T-helper 1 cell treated with Interleukin-12 subunit alpha and Interleukin-12 subunit beta and Interleukin-4 antibody, amounts not matched to agents 30 μg/mL and 1 μg/mL, for 36 hours (primary cell): ENCODE data around the gene RAB4B.
A peak's percentile ranks its signal among the peaks of the same experiment; 100 is the strongest.
"Not testable (repeated sequence)": the region's sequence is repeated elsewhere in the genome, so short reads cannot be mapped to it uniquely, and the experiment has no call there.

Source experiments
- H3K27ac Mint-ChIP-seq: one replicate; pipeline ENCODE4 v1.8.0; 2021; ENCODE audit warnings: mild to moderate bottlenecking, mixed read lengths
- H3K27me3 Mint-ChIP-seq: one replicate; pipeline ENCODE4 v1.8.0; 2021; ENCODE audit warnings: low read depth, mixed read lengths
- H3K36me3 Mint-ChIP-seq: one replicate; pipeline ENCODE4 v1.8.0; 2021; ENCODE audit warnings: low read depth, mixed read lengths
- H3K4me1 Mint-ChIP-seq: one replicate; pipeline ENCODE4 v1.8.0; 2021; ENCODE audit warnings: low read depth, mixed read lengths
- H3K4me3 Mint-ChIP-seq: one replicate; pipeline ENCODE4 v1.8.0; 2021; ENCODE audit warnings: mild to moderate bottlenecking, moderate library complexity, mixed read lengths
- H3K9me3 Mint-ChIP-seq: one replicate; pipeline ENCODE4 v1.8.0; 2021; ENCODE audit warnings: mixed read lengths

RAB4B gene

DNA sequence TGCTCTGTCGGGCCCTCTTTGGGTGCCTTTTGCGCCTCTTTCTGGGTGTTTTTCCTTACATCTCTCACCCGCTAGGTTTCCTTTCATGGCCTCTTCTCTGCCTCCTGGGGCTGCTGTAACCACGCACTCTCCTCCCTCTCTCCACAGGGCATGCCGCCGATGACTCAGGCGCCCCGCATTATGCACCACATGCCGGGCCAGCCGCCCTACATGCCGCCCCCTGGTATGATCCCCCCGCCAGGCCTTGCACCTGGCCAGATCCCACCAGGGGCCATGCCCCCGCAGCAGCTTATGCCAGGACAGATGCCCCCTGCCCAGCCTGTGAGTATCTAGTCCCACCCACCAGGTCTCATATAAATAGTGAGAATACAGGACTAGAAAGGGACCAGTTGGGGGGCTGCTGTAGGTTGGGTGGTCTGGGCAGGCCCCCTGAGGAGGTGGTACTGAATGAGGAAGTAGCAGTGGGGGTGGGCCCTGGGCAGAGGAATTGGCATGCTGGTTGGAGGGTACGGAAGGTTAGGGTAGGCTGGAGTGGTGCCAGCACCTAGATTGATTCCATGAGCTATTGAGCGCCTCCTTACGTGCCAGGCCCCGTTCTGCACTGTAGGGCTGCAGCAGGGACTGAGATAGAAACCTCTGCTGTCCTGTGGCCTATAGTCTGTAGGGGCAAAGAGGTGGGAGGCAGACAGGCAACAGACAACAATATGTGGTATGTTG, 15.1 kb upstream of the RAB4B start:
- Mint-ChIP-seq H3K27ac (no peak overlapping the region), H3K4me1 (peaks cover 36% of the 10 kb centered on the region), H3K27me3 (no peaks in the 10 kb centered on the region), H3K9me3 (no peaks in the 10 kb centered on the region), H3K4me3 (no peak overlapping the region), H3K36me3 (peaks cover 61% of the 10 kb centered on the region)

DNA sequence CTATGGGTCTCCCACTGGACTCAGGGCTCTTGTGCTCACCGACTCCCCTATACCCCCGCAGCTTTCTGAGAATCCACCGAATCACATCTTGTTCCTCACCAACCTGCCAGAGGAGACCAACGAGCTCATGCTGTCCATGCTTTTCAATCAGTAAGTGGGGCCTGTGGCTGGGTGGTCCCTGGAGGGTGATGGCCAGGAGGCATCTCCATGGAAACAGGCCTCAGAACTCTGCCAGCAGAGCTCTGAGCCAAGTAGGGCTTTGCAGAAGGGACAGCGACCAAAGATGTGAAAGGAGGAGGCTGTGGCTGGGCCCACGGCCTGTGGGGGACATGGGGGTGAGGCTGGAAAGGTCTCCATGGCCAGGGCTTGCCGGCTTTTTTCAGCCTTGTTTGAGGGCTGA, 14.5 kb upstream of the RAB4B start:
- Mint-ChIP-seq H3K27ac (no peak overlapping the region), H3K4me1 (peaks cover 32% of the 10 kb centered on the region), H3K27me3 (no peaks in the 10 kb centered on the region), H3K9me3 (no peaks in the 10 kb centered on the region), H3K36me3 (peaks cover 55% of the 10 kb centered on the region), H3K4me3 (no peak overlapping the region)

DNA sequence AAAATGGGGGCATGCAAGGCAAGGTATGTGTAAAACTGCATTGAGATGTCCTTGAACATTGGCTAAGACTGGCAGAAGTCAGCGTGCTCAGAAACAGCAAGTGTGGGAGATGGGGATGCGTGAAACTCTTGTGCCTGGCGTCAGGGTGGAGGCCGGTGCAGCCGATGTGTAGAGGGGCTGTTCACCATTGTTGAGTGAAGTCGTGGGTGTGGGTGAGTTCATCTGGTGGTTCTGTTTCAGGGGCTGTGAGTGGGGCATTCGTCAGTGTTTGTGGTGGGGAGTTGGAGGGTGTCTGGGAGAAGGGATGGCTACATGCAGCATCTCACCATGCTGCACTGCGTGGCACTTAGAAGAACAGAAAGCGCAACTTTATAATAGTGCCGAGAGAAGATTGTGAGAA, 14.1 kb upstream of the RAB4B start:
- peak overlapping the region; percentile 18 for H3K27ac Mint-ChIP-seq
- no peaks in the 10 kb centered on the region for H3K9me3 Mint-ChIP-seq
- H3K4me3 Mint-ChIP-seq, result no peak overlapping the region
- peaks cover 54% of the 10 kb centered on the region for H3K36me3 Mint-ChIP-seq
- peaks cover 32% of the 10 kb centered on the region for H3K4me1 Mint-ChIP-seq
- H3K27me3 Mint-ChIP-seq, result no peaks in the 10 kb centered on the region

DNA sequence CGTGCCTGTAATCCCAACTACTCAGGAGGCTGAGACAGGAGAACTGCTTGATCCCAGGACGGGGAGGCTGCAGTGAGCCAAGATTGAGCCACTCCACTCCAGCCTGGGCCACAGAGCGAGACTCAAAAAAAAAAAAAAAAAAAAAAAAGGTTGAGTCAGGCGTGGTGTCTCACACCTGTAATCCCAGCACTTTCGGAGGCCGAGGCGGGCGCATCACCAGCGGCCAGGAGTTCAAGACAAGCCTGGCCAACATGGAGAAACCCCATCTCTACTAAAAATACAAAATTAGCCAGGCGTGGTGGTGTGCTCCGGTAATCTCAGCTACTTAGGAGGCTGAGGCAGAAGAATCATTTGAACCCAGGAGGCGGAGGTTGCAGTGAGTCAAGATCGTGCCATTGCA, 11.7 kb upstream of the RAB4B start:
- H3K4me1 Mint-ChIP-seq, result peaks cover 29% of the 10 kb centered on the region
- H3K36me3 Mint-ChIP-seq, result peaks cover 48% of the 10 kb centered on the region
- H3K9me3 Mint-ChIP-seq, H3K4me3 Mint-ChIP-seq, H3K27ac Mint-ChIP-seq, H3K27me3 Mint-ChIP-seq: not testable (repeated sequence)

DNA sequence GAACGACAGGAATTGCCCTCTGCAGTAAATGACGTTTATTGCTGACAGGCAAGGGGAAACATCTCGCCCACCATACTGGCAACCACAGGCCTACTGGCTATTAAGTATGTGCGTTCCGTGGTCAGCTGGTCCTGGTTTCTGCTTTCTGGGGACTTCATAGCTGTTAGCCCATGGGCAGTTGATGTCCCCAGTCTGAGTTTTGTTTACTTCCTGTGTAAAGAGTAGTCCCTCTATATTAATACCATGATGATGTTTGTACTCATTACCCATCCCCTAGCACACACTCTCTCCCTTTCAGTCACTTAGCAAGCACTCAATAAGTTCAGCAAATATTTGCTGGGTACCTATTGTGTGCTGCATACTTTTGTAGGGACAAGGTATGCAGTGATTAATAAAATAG, 9.2 kb upstream of the RAB4B start:
- H3K27ac Mint-ChIP-seq, result no peak overlapping the region
- H3K36me3 Mint-ChIP-seq, result peaks cover 30% of the 10 kb centered on the region
- H3K4me1 Mint-ChIP-seq, result peaks cover 23% of the 10 kb centered on the region
- peaks cover 7% of the 10 kb centered on the region for H3K9me3 Mint-ChIP-seq
- H3K4me3 Mint-ChIP-seq, result no peak overlapping the region
- no peaks in the 10 kb centered on the region for H3K27me3 Mint-ChIP-seq

DNA sequence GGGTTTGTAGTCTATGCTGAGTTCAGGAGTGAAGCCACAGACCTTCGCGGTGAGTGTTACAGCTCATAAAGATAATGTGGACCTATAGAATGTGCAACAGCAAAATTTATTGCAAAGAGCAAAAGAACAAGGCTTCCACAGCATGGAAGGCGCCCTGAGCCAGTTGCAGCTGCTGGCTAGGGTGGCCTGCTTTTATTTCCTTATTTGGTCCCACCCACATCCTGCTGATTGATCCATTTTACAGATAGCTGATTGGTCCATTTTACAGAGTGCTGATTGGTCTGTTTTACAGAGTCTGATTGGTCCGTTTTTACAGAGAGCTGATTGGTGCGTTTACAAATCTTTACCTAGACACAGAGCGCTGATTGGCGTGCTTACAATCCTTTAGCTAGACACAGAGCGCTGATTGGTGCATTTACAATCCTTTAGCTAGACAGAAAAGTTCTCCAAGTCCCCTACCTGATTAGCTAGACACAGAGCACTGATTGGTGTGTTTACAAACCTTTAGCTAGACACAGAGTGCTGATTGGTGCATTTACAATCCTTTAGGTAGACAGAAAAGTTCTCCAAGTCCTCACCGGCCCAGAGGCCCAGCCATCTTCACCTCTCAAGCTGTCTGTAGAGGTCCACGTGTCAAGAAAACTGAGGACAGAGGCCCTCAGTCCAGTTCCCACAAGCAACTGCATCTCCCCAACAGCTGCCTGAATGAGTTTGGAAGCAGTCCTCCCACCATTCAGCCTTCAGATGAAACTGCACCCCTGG, 6.8 kb upstream of the RAB4B start:
- not testable (repeated sequence) for H3K27ac Mint-ChIP-seq, H3K27me3 Mint-ChIP-seq, H3K9me3 Mint-ChIP-seq, H3K4me3 Mint-ChIP-seq
- H3K36me3 Mint-ChIP-seq, result peaks cover 14% of the 10 kb centered on the region
- H3K4me1 Mint-ChIP-seq, result peaks cover 12% of the 10 kb centered on the region

DNA sequence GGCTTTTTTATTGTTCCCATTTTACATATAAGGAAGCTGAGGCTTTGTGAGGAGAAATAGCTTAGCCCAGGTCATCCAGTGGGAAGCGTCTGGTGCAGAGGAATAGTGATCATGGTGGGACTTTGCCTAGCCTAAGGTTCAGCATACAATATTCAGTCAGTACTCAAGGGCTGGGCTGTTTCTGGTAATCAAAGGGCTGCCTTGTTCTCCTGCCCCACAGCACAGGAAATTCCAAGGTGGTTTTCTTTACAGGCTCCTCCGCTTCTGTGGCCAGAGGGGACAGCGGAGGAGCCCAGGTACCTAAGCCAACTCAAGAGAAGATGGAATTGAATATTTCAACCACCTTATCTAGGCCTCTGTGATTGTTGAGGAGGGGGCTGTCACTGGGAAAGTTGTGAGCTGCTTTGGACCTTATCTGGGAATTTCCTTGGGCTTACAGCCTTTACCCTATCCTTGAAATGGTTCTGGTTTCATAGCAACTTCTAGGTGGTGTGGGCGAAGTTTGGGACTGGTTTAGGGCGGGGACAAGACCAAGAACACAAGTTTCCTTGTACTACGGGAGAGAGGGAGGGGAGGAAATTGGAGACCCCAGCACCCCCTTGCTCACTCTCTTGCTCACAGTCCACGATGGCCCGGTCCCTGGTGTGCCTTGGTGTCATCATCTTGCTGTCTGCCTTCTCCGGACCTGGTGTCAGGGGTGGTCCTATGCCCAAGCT, 3.0 kb upstream of the RAB4B start, which contains the start of gene MIA:
Gene MIA, plus strand, starts transcription at position 606 of the 716 bp plus-strand sequence. Its CDS starts 22 bp downstream, at position 628.
- Mint-ChIP-seq H3K27me3 (no peaks in the 10 kb centered on the region), H3K4me3 (no peak within 1 kb of the TSS), H3K27ac (peak within 1 kb of the TSS; percentile 69), H3K4me1 (peaks cover 32% of the 10 kb centered on the region), H3K36me3 (peaks cover 17% of the 10 kb centered on the region), H3K9me3 (peaks cover 7% of the 10 kb centered on the region)

DNA sequence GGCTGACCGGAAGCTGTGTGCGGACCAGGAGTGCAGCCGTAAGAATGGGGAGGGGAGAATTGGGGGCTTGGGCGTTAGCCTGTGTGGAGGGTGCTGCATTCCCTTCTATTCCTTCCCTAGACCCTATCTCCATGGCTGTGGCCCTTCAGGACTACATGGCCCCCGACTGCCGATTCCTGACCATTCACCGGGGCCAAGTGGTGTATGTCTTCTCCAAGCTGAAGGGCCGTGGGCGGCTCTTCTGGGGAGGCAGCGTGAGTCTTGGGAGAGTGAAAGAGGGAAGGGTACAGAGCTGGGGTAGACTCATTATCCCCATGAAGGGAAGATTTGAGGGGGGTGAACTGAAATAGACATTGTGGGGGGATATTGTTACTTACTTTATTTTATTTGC, 2.4 kb upstream of the RAB4B start:
- peak overlapping the region; percentile 69 for H3K27ac Mint-ChIP-seq
- H3K9me3 Mint-ChIP-seq, result peaks cover 7% of the 10 kb centered on the region
- H3K36me3 Mint-ChIP-seq, result peaks cover 15% of the 10 kb centered on the region
- no peak overlapping the region for H3K4me3 Mint-ChIP-seq
- H3K4me1 Mint-ChIP-seq, result peaks cover 36% of the 10 kb centered on the region
- H3K27me3 Mint-ChIP-seq, result no peaks in the 10 kb centered on the region

DNA sequence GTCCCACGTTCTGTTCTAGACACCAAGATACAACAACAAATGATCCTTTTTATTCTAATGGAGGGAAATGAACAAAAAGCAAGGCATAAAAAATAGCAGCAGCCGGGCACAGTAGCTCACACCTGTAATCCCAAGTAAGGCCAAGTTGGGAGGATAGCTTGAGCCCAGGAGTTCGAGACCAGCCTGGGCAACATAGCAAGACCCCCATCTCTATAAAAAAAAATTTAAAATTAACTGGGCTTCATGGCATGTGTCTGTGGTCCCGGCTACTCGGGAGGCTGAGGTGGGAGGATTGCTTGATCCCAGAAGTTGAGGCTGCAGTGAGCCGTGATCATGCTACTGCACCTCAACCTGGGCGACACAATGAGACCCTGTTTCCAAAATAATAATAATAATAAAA, 1.7 kb upstream of the RAB4B start:
- Mint-ChIP-seq H3K27ac (no peak overlapping the region), H3K4me1 (peaks cover 35% of the 10 kb centered on the region), H3K4me3 (no peak overlapping the region), H3K27me3 (no peaks in the 10 kb centered on the region), H3K9me3 (peaks cover under 1% of the 10 kb centered on the region), H3K36me3 (peaks cover 12% of the 10 kb centered on the region)

DNA sequence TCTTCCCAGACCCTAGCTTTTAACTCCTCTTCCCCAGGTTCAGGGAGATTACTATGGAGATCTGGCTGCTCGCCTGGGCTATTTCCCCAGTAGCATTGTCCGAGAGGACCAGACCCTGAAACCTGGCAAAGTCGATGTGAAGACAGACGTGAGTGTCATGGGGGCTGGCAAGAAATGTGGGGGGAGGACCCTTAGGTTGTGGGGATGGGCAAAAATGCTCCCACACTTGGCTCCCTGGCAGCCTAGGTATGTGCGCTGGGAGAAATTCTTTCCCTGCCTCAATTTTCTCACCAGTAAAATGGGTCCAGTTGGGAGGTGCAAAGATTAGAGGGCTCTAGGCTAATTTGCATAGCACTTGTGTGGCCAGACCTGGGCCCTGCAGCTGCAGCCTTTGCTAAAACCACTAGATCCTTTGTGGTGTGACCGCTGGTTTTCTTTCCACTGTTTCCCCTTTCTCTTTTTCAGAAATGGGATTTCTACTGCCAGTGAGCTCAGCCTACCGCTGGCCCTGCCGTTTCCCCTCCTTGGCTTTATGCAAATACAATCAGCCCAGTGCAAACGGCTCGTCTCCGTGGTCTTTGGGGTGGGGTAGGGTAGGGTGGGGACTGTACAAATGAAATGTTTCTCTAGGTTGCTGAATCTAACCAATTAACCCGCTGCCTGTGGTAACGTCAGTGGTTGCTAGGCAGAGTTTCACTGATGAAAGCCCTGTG, 959 bp upstream of the RAB4B start:
- H3K9me3 Mint-ChIP-seq, result no peaks in the 10 kb centered on the region
- peaks cover 13% of the 10 kb centered on the region for H3K36me3 Mint-ChIP-seq
- peaks cover 36% of the 10 kb centered on the region for H3K4me1 Mint-ChIP-seq
- peak overlapping the region; percentile 92 for H3K4me3 Mint-ChIP-seq
- H3K27me3 Mint-ChIP-seq, result no peaks in the 10 kb centered on the region
- H3K27ac Mint-ChIP-seq, result peak overlapping the region; percentile 97

DNA sequence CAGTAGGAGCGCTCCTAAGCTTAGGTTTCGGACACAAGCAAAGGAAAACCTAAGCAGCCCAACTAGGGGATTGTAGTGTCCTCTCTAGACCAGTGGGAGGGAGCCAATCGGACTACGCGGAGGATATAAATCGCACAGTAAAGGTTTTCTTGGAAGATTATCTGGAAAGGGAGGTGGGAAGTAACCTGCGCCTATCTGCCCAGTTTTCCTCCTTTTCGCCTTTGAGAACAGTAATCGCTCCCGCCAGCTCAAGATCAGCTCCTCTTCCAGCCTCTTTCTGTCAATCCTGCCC, 456 bp upstream of the RAB4B start:
- Mint-ChIP-seq H3K9me3 (no peaks in the 10 kb centered on the region), H3K4me1 (peaks cover 36% of the 10 kb centered on the region), H3K27me3 (no peaks in the 10 kb centered on the region), H3K4me3 (peak overlapping the region; percentile 92), H3K27ac (peak overlapping the region; percentile 97), H3K36me3 (peaks cover 14% of the 10 kb centered on the region)

DNA sequence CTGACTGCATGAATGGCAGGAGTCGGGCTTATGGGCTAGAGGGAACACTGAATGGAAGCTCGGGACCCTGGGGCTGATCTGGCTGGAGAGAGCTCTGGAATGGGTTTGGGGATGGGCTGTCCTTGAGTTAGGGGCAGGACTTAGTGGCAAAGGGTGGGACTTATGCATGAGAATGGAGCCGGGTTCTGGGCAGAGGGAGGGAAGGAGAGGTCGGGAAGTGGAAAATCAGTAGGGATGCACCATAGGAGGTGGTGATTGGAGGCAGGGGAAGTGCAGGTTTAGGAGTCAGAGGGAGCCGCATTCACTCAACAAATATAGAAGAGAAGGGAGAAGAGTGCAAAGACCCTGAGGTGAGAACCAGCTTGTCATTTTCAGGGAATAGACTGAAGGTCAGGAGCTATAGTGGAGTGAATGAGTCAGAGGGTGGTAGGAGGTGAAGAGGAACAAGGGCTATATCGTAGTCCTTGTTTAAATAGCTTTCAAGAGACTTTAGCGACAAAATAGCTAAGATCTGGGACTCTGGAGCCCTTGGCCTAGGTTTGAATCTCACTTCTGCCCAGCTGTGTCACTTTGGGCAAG, 748 bp downstream of the RAB4B start:
- peak overlapping the region; percentile 92 for H3K4me3 Mint-ChIP-seq
- no peaks in the 10 kb centered on the region for H3K9me3 Mint-ChIP-seq
- H3K27me3 Mint-ChIP-seq, result no peaks in the 10 kb centered on the region
- peaks cover 16% of the 10 kb centered on the region for H3K36me3 Mint-ChIP-seq
- H3K4me1 Mint-ChIP-seq, result peaks cover 36% of the 10 kb centered on the region
- peak overlapping the region; percentile 97 for H3K27ac Mint-ChIP-seq

DNA sequence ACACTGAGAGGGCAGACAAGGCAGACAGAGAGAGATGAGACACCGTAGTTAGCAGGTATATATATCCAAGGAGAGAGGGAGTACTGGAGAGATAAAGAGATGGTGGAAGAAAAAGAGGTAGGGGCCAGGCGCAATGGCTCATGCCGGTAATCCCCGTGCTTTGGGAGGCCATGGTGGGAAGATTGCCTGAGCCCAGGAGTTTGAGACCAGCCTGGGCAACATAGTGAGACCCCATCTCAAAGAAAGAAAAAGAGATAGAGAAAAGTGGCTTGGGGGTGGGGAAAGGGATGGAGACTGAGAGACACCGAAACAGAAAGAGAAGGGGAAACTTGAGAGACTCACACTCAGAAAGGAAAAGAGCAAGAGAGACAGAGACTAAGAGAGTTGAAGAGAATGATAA, 2.5 kb downstream of the RAB4B start:
- Mint-ChIP-seq H3K36me3 (peaks cover 21% of the 10 kb centered on the region), H3K4me1 (peaks cover 38% of the 10 kb centered on the region), H3K4me3 (peak overlapping the region; percentile 6)

DNA sequence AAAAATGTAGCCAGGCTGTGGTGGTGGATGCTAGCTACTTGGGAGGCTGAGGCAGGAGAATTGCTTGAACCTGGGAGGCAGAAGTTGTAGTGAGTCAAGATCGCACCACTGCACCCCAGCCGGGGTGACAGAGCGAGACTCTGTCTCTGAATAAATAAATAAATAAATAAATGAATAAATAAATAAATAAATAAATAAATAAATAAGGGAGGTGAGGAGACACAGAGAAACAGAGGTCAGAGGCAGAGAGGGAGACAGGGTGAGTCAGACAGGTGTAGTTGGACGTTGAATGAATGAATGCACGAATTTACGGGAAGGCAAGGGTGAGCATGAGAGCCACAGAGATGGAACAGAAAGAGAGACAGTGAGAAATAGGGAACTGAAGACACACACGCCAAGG, 3.1 kb downstream of the RAB4B start:
- Mint-ChIP-seq H3K36me3 (peaks cover 21% of the 10 kb centered on the region), H3K27me3 (no peaks in the 10 kb centered on the region), H3K4me3 (no peak overlapping the region), H3K9me3 (no peaks in the 10 kb centered on the region), H3K27ac (no peak overlapping the region), H3K4me1 (peaks cover 37% of the 10 kb centered on the region)

More for the DNA sequence above, 2.5 kb downstream of the RAB4B start:
- H3K9me3 Mint-ChIP-seq, result no peaks in the 10 kb centered on the region
- peak overlapping the region; percentile 27 for H3K27ac Mint-ChIP-seq
- H3K27me3 Mint-ChIP-seq, result no peaks in the 10 kb centered on the region
